Loucy (cell line): ENCODE results near the gene ZKSCAN8.

Experiments used
- H2AFZ ChIP-seq: fragments of 200-600 bp; sonication (generic); 2 replicates; pipeline ENCODE4 v1.6.0; 2016; ENCODE audit warnings: antibody characterized with exemption, mild to moderate bottlenecking, low read length, moderate library complexity
- H3F3A ChIP-seq: fragments of 200-600 bp; 2 replicates; pipeline ENCODE4 v1.6.0; 2016; ENCODE audit warnings: antibody characterized with exemption, low read depth, mild to moderate bottlenecking
- H3K27me3 ChIP-seq: fragments of 200-600 bp; sonication (generic); 2 replicates; pipeline ENCODE4 v1.6.1; 2014; ENCODE audit warnings: low read length, mild to moderate bottlenecking; ENCODE audit not compliant: insufficient read depth, poor library complexity, severe bottlenecking
- H3K36me3 ChIP-seq: fragments of 200-600 bp; sonication (generic); 2 replicates; pipeline ENCODE4 v1.6.1; 2016; ENCODE audit warnings: low read length; ENCODE audit not compliant: insufficient read depth
- H3K4me1 ChIP-seq: fragments of 200-600 bp; sonication (generic); 2 replicates; pipeline ENCODE4 v1.5.1; 2014; ENCODE audit warnings: low read length, mild to moderate bottlenecking; ENCODE audit not compliant: insufficient read depth, poor library complexity, severe bottlenecking
- H3K4me2 ChIP-seq: fragments of 200-600 bp; sonication (generic); 2 replicates; pipeline ENCODE4 v1.6.0; 2014; ENCODE audit warnings: antibody characterized with exemption, low read length, low read depth, mild to moderate bottlenecking; ENCODE audit not compliant: poor library complexity, severe bottlenecking
- H3K4me3 ChIP-seq: fragments of 200-600 bp; sonication (generic); 2 replicates; pipeline ENCODE4 v1.5.1; 2014; ENCODE audit warnings: low read length, mild to moderate bottlenecking, mixed read lengths; ENCODE audit not compliant: poor library complexity, severe bottlenecking
- H3K79me2 ChIP-seq: fragments of 200-600 bp; sonication (generic); 2 replicates; pipeline ENCODE4 v1.6.1; 2014; ENCODE audit warnings: low read length; ENCODE audit not compliant: insufficient read depth
- H3K9ac ChIP-seq: fragments of 200-600 bp; sonication (generic); 2 replicates; pipeline ENCODE4 v1.6.0; 2014; ENCODE audit warnings: mild to moderate bottlenecking, low read depth, low read length, moderate library complexity; ENCODE audit not compliant: poor library complexity, severe bottlenecking
- H3K9me2 ChIP-seq: fragments of 200-600 bp; sonication (generic); replicated peaks from 2 replicates; pipeline ENCODE4 v1.6.1; 2016; ENCODE audit warnings: low read depth, low read length, mixed read lengths
- H3K9me3 ChIP-seq: fragments of 200-600 bp; sonication (generic); 2 replicates; pipeline ENCODE4 v1.6.1; 2014; ENCODE audit warnings: mild to moderate bottlenecking, antibody characterized with exemption, low read length, low read depth; ENCODE audit not compliant: insufficient read depth
- H4K20me1 ChIP-seq: fragments of 200-600 bp; sonication (generic); 2 replicates; pipeline ENCODE4 v1.6.0; 2014; ENCODE audit warnings: antibody characterized with exemption, low read length, mild to moderate bottlenecking; ENCODE audit not compliant: insufficient read depth, poor library complexity, severe bottlenecking
- EZH2phosphoT487 ChIP-seq: fragments of 200-600 bp; IDR thresholded peaks from 2 replicates; pipeline ENCODE4 v1.6.1; 2018; ENCODE audit warnings: antibody characterized with exemption, mild to moderate bottlenecking, moderate library complexity, borderline replicate concordance
- TF ChIP-seq, protein P1 (sequence below): fragments of 200-600 bp; sonication (generic); conservative IDR thresholded peaks from 2 replicates; pipeline ENCODE4 v1.5.1; 2014; ENCODE audit warnings: mild to moderate bottlenecking, antibody characterized with exemption, low read length

The ZKSCAN8 gene

DNA sequence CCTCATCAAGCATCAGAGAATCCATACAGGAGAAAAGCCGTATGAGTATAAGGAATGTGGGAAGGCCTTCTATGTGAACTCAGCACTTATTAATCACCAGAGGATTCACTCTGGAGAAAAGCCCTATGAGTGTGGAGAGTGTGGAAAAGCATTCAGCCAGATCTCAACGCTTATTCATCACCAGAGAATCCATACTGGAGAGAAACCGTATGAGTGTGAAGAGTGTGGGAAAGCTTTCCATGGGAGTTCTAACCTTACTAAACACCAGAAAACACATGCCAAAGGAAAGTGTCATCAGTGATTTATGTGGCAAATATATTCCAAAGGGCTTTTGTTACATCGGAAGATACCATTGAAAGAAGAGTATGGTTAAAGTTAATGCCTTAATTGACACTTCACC lies 25.4 kb downstream of the ZKSCAN8 start:
- TF ChIP-seq, protein P1, sequence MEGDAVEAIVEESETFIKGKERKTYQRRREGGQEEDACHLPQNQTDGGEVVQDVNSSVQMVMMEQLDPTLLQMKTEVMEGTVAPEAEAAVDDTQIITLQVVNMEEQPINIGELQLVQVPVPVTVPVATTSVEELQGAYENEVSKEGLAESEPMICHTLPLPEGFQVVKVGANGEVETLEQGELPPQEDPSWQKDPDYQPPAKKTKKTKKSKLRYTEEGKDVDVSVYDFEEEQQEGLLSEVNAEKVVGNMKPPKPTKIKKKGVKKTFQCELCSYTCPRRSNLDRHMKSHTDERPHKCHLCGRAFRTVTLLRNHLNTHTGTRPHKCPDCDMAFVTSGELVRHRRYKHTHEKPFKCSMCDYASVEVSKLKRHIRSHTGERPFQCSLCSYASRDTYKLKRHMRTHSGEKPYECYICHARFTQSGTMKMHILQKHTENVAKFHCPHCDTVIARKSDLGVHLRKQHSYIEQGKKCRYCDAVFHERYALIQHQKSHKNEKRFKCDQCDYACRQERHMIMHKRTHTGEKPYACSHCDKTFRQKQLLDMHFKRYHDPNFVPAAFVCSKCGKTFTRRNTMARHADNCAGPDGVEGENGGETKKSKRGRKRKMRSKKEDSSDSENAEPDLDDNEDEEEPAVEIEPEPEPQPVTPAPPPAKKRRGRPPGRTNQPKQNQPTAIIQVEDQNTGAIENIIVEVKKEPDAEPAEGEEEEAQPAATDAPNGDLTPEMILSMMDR, result no peak
- TF ChIP-seq EZH2phosphoT487, result no peak
- H3K4me1 ChIP-seq, result no peaks in the 10 kb centered on the region
- H3F3A ChIP-seq, result no peaks in the 10 kb centered on the region
- H3K27me3 ChIP-seq, result no peaks in the 10 kb centered on the region
- H3K4me3 ChIP-seq, result no peak overlapping the region
- no peak overlapping the region for H3K4me2 ChIP-seq
- H3K9me2 ChIP-seq, result no peaks in the 10 kb centered on the region
- no peak overlapping the region for H2AFZ ChIP-seq
- H3K9me3 ChIP-seq, result no peaks in the 10 kb centered on the region
- no peaks in the 10 kb centered on the region for H4K20me1 ChIP-seq
- no peaks in the 10 kb centered on the region for H3K79me2 ChIP-seq
- H3K9ac ChIP-seq, result no peak overlapping the region
- no peaks in the 10 kb centered on the region for H3K36me3 ChIP-seq

DNA sequence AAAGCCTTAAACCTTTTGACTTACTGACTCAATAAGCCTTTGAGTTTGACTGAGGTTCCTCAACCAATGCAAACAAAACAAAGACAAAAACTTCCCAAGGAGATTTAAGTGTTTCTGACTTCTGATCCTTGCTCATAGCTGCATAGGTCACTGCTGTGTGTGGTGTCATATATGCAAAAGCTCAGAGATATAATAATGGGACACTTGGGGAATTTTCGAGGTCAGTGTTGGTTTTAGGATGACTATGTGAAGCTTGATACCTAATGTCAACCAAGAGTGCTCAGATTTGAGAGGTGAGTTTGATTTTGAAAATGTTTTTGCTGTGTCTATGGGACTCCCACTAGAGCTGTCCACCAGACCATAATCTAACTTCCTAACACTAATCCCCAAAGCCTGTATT lies 26.2 kb downstream of the ZKSCAN8 start:
- no peaks in the 10 kb centered on the region for H3K9me3 ChIP-seq
- H3F3A ChIP-seq, result no peaks in the 10 kb centered on the region
- H4K20me1 ChIP-seq, result no peaks in the 10 kb centered on the region
- no peaks in the 10 kb centered on the region for H3K27me3 ChIP-seq
- no peak overlapping the region for H3K4me2 ChIP-seq
- H3K9ac ChIP-seq, result no peak overlapping the region
- H3K36me3 ChIP-seq, result no peaks in the 10 kb centered on the region
- H3K79me2 ChIP-seq, result no peaks in the 10 kb centered on the region
- TF ChIP-seq EZH2phosphoT487, result no peak
- TF ChIP-seq, protein P1, result no peak
- no peak overlapping the region for H2AFZ ChIP-seq
- H3K9me2 ChIP-seq, result no peaks in the 10 kb centered on the region
- no peak overlapping the region for H3K4me3 ChIP-seq
- H3K4me1 ChIP-seq, result no peaks in the 10 kb centered on the region

DNA sequence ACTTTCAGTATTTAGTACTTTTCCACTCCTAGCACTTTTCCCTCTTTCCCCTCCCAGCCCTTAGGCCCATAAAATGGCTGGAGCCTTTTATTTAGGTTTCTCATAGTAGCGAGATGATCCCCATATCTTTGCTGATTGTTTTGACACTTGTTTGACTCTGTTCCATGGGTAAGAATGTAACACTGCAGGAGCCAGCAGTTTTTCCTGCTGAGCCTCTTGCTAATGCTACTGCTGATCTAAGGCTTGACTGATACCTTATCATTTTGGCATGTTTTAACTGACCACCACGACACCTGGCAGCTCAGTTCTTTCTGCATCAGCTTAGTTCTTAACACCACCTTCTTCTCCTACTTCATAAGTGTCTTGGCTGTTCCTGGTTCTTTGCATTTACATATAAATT lies 29.6 kb downstream of the ZKSCAN8 start:
- H3K79me2 ChIP-seq, result no peaks in the 10 kb centered on the region
- no peaks in the 10 kb centered on the region for H3F3A ChIP-seq
- no peak overlapping the region for H3K4me2 ChIP-seq
- no peaks in the 10 kb centered on the region for H4K20me1 ChIP-seq
- H3K9me3 ChIP-seq, result no peaks in the 10 kb centered on the region
- no peak overlapping the region for H2AFZ ChIP-seq
- no peaks in the 10 kb centered on the region for H3K4me1 ChIP-seq
- no peak overlapping the region for H3K4me3 ChIP-seq
- no peaks in the 10 kb centered on the region for H3K27me3 ChIP-seq
- H3K9ac ChIP-seq, result no peak overlapping the region
- no peaks in the 10 kb centered on the region for H3K36me3 ChIP-seq
- H3K9me2 ChIP-seq, result no peaks in the 10 kb centered on the region
- no peak for TF ChIP-seq EZH2phosphoT487
- TF ChIP-seq, protein P1, result no peak
